ENCODE data around the gene NSF.

Gene NSF

GRCh38 chr17:46773221-46773605 lies 182.7 kb downstream of the NSF start:
- TF ChIP-seq CTCF (IDR thresholded peaks at IDR 0.05; ENCODE audit: low read depth, low read length), result no peak
- no peak for DNase-seq (ENCODE audit: low read depth, low spot score)
- in situ Hi-C loops (cut with HindIII; ENCODE audit: low sequenced_read_pairs), result no loop called here
- H3K4me3 ChIP-seq (ENCODE audit: low read depth, low read length), result no peak overlapping the region

GRCh38 chr17:46773676-46774075 lies 183.2 kb downstream of the NSF start:
- H3K4me3 ChIP-seq (ENCODE audit: low read depth, low read length), result no peak overlapping the region
- in situ Hi-C loops (cut with HindIII; ENCODE audit: low sequenced_read_pairs), result no loop called here
- DNase-seq (ENCODE audit: low read depth, low spot score), result no peak
- no peak for TF ChIP-seq CTCF (IDR thresholded peaks at IDR 0.05; ENCODE audit: low read depth, low read length)

- in situ Hi-C loops (cut with HindIII; ENCODE audit: low sequenced_read_pairs), result no loop called here
- no peak overlapping the region for H3K4me3 ChIP-seq (ENCODE audit: low read depth, low read length)
- no peak for TF ChIP-seq CTCF (IDR thresholded peaks at IDR 0.05; ENCODE audit: low read depth, low read length)
- DNase-seq (ENCODE audit: low read depth, low spot score), result no peak
Observed at GRCh38 chr17:46774108-46774737, 183.8 kb downstream of the NSF start.

GRCh38 chr17:46776298-46777005 lies 186.0 kb downstream of the NSF start:
- TF ChIP-seq CTCF (IDR thresholded peaks at IDR 0.05; ENCODE audit: low read depth, low read length), result no peak
- DNase-seq (ENCODE audit: low read depth, low spot score), result no peak
- no peak overlapping the region for H3K4me3 ChIP-seq (ENCODE audit: low read depth, low read length)
- in situ Hi-C loops (cut with HindIII; ENCODE audit: low sequenced_read_pairs), result no loop called here

GRCh38 chr17:46777943-46778915 lies 187.8 kb downstream of the NSF start:
- no peak for TF ChIP-seq CTCF (IDR thresholded peaks at IDR 0.05; ENCODE audit: low read depth, low read length)
- no peak overlapping the region for H3K4me3 ChIP-seq (ENCODE audit: low read depth, low read length)
- no peak for DNase-seq (ENCODE audit: low read depth, low spot score)
- in situ Hi-C loops (cut with HindIII; ENCODE audit: low sequenced_read_pairs), result no loop called here

- no peak overlapping the region for H3K4me3 ChIP-seq (ENCODE audit: low read depth, low read length)
- in situ Hi-C loops (cut with HindIII; ENCODE audit: low sequenced_read_pairs), result no loop called here
- TF ChIP-seq CTCF (IDR thresholded peaks at IDR 0.05; ENCODE audit: low read depth, low read length), result no peak
- DNase-seq (ENCODE audit: low read depth, low spot score), result no peak
Observed at GRCh38 chr17:46780003-46780373, 189.5 kb downstream of the NSF start.

All from astrocyte of the spinal cord (primary cell).